HG03045 (cell line): ENCODE measurements around the gene ZGPAT.
"Not testable (repeated sequence)": the region's sequence is repeated elsewhere in the genome, so short reads cannot be mapped to it uniquely, and the experiment has no call there.

Source experiments
- ATAC-seq: cut with Tn5 transposase; IDR thresholded peaks from one replicate; pipeline ENCODE4 v1.9.1; 2021; ENCODE audit warnings: mild to moderate bottlenecking, moderate library complexity; ENCODE audit not compliant: unreplicated experiment

The ZGPAT gene

DNA sequence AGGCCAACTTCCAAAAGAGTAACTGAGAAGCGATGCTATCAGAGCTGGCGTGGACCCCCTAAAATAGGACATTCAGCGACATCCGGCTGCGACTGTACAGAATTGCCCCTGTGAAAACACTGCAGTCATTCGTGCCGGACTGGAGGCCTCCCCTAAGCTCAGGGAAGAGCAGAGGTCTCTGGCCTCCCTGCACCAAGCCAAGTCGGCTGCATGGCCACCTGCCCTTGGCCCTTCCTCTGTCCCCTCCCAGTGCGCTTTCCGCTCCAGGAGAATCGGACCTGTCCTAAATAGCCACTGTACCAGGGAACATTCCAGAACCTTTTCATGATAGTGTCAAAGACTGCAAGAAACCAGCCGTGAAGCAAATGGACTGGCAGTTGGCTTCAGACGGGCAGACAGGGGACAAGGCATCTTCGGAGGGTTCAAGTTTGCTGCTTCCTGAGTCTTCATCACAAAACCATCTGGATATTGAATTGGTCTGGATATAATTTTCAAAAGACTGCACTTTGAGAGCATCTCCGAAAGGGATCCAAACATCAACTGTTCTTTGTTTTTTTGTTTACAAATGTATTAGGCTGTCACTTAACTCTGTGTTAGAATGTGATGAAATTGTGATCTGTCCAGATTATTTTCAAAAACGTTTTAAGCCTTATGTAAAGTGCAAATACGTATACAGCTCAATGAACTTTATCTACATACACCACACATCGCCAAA lies 48.3 kb downstream of the ZGPAT start:
- no peak for ATAC-seq

DNA sequence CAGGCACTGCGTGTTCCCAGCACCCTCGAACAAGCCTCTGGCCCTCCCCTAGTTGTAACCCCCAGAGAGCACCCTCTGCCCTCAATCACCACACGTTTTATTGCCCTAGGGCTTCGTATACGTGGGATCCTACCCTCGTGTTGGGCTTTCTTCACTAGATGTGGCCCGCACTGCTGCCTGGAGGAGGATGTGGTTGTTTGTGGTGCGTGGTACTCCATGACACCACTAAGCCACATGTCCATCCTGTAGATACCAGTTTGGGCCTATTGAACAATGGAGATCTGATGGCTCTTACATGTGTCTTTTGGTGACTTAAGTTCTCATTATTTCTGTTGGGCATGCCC lies 48.8 kb downstream of the ZGPAT start:
- ATAC-seq = no peak

DNA sequence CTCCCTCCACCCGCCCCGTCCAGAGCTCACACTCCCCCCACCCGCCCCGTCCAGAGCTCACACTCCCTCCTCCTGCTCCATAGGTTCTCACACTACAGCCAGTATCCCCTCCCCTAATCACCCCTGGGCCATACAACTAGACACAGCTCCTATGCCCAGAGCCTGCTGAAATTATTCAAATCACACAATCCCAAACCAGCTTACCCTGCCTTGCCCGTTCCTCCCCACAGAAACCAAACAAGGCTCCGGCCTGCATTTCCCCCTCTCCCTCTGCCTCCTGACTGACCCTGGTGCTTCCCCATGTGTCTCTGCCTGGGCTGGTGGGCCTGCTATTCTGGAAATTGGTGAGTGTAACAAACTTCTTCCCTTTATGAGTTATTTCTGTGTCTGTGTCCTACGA lies 50.3 kb downstream of the ZGPAT start:
- no peak for ATAC-seq

DNA sequence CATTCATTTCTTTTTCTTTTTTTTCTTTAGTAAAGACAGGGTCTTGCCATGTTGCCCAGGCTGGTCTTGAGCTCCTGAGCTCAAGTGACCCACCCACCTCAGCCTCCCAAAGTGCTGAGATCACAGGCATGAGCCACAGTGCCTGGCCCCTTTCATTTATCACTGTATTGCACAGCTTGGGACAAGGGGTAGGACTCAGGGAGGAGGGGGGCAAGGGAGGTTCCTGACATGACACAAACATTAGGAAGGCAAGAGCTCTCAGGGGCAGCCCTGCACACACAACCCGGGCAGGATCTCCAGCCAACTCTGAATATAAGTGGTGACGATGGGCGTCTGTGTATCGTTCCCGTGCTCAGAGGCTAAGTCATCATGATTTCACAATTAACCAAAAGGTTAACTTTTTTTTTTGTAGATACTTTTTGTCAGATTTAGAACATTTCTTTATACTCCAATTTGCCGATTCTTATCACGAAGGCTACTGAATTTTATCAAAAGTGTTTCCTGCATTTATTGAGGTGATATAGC lies 51.6 kb downstream of the ZGPAT start:
- no peak for ATAC-seq

DNA sequence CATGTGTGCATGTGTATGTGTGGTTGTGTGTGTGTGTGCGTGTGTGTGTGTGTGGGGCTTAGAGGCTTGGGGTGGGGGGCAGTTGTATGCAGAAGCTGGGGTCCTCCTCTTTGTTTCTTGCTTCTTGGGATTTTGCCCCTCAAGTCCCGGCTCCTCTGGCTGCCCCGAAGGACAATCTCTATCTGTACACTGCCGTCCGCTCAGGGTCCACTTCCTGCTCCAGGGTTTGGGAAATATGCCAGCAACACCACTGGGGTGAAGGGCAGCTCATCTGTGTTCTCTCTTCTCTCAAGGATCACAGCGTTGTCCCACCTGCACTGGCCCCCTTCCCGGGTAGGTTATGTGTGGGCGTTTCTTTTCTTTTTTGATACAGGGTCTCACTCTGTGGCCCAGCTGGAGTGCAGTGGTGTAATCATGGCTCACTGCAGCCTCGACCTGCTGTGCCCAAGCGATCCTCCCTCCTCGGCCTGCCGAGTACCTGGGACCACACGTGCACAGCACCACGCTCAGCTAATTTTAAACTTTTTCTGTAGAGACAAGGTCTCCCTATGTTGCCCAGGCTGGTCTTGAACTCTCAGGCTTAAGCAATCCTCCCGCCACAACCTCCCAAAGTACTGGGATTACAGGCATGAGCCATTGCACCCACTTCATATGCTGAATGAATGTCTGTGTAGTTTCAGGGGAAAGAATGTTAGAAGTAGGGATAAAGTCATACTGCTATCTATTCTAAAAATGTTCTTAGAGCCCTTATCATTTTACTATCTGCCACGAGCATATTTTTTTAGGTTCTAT lies 57.4 kb downstream of the ZGPAT start:
- no peak for ATAC-seq

DNA sequence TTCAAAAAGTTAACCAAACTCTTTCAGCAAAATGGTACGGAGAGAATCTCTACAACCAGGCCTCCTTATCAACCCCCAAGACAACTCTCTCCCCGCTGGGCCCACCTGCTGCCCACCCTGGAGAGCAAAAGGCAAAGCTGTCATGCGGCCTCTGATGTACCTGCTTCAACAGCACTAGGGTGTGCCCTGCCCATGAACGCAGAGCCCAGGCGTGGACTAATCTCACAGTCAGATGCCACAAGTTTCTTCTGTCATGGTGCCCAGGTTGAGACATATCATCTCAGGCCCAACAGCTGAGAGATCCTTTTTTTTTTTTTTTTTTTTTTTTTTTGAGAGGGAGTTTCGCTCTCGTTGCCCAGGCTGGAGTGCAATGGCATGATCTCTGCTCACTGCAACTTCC lies 58.1 kb downstream of the ZGPAT start:
- ATAC-seq = no peak

DNA sequence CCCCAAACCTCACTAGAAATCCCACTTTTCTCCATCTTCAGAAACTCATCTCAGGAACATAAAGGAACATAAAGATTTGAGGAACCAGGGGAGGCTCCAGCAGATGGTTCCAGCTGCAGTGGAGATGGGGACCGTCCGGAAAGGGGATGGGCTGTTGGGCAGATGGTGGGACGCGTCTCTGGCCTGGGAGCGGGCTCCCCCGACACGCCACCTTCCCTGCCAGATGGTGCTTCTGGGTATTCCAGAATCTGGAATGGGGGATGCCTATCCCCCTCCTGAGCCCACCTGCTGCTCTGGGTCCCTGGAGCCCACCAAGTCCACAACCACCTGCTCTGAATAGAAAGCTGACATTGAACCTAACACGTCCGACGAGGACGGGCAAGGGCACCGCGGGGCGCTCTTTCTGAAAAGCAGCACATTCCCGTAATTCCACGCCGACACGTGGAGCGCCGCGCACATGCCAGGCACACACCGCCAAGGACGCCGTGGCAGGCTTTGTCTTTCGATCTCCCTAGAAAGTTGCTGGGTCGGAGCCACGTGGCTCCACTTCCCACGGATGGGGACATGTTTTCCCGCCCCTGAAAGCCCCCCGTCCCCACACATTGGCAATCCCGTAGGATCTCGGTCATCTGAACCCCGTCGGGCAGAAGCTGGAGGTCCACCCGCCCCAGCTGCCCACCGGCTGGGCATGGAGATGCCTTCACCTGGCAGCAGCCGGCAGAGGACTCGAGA lies 59.0 kb downstream of the ZGPAT start:
- no peak for ATAC-seq

DNA sequence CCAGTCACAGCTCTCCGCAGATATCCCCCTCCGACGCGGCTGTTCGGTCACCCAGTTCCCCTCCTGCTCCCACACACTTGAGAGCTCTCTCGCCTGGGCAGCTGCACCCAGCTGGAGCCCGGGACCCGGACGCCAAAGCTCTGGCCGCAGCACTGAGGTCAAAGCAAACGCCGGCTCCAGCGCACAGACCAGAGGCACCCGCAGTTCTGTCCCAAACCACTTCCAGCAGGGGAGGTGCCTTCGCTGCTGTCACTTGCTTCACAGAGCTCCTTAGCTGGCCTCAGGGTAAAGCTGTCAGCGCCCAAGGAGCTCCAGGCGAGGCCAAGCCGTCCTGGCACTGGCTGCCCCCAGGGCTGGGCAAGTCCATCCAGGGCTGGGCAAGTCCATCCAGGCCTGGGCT lies 59.6 kb downstream of the ZGPAT start:
- no peak for ATAC-seq

DNA sequence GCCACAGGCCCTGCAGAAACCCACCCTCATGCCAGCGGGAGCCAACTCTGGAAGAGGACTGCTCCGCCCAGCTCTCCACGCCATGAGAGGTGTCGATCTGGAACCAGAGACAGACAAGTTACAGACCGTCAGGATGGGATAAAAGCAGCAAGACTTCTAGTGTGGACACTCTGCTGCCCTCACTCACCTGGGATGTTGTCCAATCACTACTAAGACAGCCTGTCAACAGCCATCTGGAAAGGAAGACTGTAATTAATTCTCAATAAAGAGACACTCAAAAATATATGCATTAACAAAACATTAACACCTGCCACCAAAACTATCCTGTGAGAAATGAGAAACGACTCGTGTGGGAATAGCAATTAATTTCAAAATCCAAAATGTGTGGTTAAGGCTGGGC lies 60.0 kb downstream of the ZGPAT start:
- ATAC-seq = no peak

DNA sequence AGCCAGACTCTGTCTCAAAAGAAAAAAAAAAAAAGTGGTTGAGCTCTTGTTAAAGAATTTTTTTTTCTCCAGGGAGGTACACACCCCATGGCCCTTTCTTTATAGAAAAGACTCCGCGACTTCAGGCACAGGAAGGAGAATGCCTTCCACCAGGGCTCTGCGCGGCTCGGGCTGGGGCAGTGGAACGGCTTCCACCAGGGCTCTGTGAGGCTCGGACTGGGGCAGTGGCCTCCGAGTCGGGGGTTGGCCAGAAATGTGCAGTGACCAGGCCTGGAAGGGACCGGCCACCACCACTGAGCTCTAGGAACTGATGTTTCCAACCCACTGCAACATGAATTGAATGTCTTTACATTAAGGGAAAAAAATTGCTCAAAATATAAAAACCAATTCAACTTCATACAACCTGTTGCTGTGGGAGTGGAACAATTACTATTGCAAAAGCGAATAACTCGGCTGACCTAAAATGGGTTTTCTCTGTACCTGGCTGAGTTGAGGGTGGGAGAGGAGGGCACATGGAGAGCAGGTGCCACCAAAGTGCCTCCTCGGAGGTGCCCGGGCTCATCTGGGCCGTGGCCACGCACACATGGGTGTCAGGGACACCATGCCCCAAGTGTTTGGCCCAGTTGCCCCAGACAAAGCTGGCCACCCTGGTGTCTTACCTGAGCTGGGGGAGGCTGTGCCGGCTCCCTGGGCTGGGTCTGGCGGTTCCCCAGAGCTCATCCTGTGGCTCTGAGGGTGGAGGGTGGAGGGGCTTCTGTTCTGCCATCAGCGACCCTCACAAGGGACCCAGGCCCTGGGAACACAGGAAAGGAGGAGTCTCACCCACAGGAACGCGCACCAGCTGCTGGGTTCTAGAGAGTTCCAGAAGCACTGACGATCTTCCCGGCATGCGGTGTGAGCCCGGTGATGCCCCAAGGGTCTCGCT lies 61.0 kb downstream of the ZGPAT start:
- ATAC-seq = no peak

DNA sequence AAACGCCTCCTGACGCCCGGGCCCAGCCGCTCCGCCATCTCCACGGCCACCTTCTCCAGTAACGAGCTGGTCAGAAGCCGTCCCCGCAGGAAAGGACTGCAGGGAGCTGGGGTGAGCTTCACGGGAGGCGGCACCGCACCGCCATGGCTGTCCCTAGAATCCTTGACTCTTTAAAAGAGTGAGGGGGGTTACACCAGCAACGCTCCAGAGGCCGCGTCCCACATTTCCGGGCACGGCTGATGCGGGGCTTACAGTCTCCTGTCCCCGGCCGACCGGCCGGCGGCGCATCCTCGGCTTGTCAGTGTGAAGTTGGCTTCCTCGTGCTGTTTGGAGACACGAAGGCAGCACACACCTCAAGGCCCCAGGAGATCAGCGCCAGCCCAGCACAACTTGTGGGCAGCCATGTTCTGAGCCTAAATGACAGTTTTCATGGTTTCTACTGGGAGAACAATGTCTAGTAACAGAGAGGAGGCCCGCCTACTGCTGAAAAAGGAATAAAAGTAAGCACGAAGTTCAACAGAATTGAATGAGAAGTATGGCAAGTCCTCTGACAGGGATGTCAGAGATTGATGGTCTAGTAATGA lies 62.1 kb downstream of the ZGPAT start:
- no peak for ATAC-seq

DNA sequence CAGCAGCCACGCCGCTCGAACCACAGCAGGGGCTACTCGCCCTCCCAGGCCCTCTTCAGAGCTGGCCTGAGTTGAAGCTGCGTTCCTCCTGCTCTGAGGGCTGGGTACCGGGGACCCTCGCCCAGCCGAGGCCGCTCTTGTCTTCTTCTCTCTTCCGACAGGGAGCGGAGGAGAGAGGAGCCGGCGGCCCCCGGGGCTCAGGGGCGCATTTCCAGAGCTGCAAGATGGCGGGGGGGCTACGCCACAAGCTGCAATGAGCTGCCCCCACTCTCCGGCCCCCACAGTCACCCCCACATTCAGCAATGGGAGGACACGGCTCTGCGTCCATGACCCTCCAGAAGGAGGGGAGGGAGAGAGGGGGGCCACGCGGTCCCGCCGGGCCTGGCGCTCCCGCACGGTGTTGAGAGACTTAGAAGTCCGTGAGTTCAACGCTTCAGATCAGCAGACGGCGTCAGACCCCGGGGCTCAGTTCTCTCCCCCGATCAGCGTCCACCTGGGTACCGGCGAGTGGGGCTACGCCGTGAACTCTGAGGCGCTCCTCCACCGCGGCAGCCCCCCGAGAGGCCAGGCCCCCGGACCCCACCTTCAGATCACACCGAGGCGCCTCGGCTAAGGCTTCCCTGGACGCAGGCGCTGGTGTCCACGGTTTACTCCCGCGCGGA lies 63.3 kb downstream of the ZGPAT start:
- ATAC-seq = no peak

DNA sequence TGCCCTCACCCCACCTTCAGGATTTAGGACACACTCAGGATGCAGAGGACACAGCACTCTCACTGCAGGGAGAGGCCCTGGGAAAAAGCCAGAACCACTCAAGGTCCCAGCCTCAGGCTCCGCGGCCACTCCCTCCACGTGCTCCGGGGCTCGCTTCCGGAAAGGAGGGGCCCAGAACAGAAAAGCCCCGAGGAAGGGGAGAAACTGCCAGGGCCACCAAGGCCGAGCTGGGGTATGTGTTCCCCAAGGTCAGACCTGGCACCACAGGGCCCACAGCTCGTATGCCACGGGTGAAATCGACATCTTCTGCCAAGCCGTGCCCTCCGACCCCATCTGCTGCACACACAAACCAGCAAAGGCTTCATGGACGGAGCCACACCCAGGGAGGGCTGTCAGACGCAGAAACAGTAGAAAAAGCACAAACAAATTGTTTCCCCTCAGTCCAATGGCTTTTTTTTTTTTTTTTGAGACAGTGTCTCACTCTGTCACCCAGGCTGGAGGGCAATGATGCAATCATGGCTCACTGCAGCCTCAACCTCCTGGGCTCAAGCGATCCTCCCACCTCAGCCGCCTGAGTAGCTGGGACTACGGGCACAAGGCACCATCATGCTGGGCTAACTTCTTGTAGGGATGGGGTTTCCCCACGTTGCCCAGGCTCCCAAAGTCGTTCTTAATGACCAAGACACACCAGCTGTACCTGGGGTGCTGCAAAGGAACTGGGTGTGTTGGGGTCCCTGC lies 65.1 kb downstream of the ZGPAT start:
- ATAC-seq = no peak

DNA sequence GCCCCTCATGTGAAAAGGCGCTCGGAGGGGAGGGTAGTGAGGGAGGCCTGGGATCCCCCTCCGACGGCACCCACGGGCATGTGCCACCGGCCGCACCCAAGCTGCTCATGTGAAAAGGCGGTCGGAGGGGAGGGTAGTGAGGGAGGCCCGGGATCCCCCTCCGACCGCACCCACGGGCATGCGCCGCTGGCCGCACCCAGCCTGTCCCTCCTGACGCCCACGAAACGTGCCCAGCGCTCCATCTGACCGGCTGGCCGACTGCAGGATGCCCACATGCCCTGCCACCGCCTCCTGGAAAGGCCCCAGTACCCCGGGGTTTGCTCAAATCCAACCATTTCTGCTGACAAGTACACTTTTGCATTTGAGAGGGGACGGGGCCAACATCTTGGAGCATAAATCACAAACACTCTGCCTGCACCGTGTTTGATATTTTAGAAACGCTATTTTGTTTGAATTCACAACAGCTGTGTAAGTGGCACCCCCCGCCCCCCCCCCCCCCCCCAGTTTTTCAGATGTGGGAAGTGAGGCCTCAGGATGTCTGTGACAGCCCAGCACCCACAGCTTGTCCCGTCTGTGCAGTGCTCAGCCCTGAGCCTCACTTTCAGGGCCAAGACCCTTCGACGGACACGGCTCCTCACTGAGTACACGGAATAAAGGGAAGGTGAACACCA lies 65.9 kb downstream of the ZGPAT start:
- no peak for ATAC-seq

DNA sequence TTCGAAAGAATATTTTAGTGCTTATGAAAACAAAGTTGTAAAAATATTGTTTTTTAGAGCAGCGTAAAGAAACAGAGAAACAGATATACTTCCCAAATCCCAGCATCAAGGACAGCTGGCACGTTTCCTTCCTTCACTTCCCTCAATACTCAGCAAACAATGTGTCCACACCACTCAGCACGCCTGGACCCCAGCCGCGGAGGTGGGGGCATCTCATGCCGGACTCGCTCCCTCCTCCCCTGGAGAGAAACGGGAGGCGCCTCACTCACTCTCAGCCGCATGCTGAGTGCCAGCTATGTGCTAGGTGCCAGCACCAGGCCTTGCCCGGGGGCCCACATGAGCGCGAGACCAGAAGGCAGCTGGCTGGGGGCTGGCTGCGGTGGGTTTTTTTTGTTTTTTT lies 66.5 kb downstream of the ZGPAT start:
- no peak for ATAC-seq

DNA sequence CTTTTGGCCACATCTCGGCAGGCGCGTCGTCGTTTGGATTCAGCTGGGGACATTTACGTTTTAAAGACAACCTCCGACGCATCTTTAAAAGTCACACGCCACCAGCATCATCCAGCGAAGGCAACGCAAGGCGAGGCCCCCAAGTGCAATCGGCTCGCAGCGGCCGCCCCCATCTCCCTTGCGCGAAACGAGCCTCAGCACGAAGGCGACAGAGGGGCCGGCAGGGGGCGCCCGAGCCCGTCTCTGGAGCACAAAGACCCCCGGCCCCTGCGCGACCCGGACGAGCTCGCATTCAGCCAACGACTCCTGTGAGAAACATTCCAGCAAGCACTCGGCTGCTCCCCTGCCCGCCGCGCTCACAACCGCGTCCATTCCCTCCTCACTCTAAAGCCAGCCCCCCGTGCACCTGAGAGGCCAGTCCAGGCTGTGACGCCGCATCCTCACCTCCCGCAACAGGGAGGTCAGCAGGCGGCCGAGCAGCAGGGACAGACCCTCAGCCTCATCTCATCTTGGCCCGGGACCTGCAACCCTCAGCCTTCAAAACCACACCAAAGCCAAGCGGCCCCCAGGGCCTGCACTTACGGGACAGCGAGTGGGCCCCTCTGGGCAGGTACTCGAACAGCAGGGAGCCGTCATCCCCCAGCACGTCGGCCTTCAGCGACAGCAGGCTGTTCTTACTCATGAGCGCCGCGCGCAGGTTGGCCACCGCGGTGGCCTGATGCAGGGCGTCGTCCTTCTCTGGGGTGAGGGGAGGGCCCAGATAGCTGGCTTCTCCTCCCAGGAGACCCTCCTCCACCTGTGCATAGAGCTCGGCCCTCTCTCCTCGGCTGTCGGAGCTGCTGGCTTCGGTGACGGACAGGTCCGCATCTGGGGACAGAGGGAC lies 67.5 kb downstream of the ZGPAT start:
- ATAC-seq = no peak

DNA sequence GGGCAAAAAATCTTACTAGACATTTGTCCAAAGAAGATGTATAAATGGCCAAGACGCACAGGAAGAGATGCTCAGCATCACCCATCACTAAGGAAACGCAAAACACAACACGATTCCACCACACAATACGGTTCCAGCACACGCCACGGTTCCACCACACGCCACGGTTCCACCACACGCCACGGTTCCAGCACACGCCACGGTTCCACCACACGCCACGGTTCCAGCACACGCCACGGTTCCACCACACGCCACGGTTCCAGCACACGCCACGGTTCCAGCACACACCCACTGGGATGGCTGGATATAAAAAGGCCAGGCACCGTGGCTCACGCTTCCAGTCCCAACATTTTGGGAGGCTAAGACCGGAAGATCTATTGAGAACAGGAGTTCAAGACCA lies 69.0 kb downstream of the ZGPAT start:
- not testable (repeated sequence) for ATAC-seq

DNA sequence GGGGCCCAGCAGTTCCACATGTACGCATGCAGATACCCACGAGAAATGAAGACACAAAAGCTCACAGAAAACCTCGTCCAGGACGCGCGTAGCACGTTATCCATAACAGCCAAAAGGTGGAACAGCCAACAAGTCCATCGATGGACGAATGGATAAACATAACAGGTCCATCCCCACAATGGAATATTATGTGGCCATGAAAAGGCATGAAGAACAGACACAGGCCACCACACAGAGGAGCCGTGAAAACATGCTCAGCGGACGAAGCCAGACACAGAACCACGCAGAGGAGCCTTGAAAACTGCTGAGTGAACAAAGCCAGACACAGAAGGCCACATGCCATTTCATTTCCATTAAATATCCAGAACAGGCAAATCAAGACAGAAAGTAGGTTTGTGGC lies 69.8 kb downstream of the ZGPAT start:
- no peak for ATAC-seq
